Measurements from ENCODE around the gene MFGE8.

DNA sequence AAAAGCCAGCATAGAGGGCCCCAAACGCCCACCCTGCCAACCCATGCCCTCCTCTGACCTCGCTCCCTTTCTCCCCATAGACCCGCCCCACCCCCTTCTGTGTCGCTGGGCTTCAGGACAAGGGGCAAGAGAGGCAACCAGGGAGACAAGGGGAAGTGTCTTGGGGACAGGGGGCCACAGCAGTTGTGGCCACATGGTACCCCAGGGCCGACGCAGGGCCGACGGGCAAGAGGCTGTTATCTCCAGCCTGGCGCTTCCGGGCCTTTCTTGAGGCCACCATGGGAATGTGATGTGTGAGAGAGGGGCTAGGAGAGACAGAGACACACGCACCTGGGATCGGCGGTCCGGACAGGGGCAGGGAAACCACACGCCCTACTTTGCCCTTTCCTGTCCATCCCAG, 14.4 kb downstream of the MFGE8 start:
- TF ChIP-seq POLR2A (IDR thresholded peaks at IDR 0.05): no peak
- TF ChIP-seq, protein P1, sequence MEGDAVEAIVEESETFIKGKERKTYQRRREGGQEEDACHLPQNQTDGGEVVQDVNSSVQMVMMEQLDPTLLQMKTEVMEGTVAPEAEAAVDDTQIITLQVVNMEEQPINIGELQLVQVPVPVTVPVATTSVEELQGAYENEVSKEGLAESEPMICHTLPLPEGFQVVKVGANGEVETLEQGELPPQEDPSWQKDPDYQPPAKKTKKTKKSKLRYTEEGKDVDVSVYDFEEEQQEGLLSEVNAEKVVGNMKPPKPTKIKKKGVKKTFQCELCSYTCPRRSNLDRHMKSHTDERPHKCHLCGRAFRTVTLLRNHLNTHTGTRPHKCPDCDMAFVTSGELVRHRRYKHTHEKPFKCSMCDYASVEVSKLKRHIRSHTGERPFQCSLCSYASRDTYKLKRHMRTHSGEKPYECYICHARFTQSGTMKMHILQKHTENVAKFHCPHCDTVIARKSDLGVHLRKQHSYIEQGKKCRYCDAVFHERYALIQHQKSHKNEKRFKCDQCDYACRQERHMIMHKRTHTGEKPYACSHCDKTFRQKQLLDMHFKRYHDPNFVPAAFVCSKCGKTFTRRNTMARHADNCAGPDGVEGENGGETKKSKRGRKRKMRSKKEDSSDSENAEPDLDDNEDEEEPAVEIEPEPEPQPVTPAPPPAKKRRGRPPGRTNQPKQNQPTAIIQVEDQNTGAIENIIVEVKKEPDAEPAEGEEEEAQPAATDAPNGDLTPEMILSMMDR (IDR thresholded peaks at IDR 0.05 in 4 of 5, conservative IDR thresholded peaks at IDR 0.05 in 1 of 5): no peak
